BE2C (cell line): Measurements from ENCODE around the gene UBE2L5.

Source experiments
- DNase-seq: peaks from one replicate; pipeline ENCODE4 v3.0.0-alpha.2; 2020
- H3K27me3 ChIP-seq: fragments of 250-450 bp; sonication (Bioruptor Pico); 2 replicates; pipeline ENCODE4 v1.5.1; 2020; ENCODE audit warnings: mild to moderate bottlenecking
- H3K36me3 ChIP-seq: fragments of 250-450 bp; sonication (Bioruptor Pico); 2 replicates; pipeline ENCODE4 v1.5.1; 2020; ENCODE audit warnings: mild to moderate bottlenecking
- H3K4me1 ChIP-seq: fragments of 250-450 bp; sonication (Bioruptor Pico); 2 replicates; pipeline ENCODE4 v1.5.1; 2020
- H3K4me3 ChIP-seq: 2 replicates; pipeline ENCODE4 v1.5.1; 2011; ENCODE audit warnings: low read depth, low read length
- H3K9me3 ChIP-seq: fragments of 250-450 bp; sonication (Bioruptor Pico); 2 replicates; pipeline ENCODE4 v1.5.1; 2020
- TF ChIP-seq, protein P1 (sequence below): IDR thresholded peaks from 2 replicates; pipeline ENCODE4 v1.5.1; 2012; ENCODE audit warnings: mild to moderate bottlenecking, low read depth, low read length

Gene UBE2L5

DNA sequence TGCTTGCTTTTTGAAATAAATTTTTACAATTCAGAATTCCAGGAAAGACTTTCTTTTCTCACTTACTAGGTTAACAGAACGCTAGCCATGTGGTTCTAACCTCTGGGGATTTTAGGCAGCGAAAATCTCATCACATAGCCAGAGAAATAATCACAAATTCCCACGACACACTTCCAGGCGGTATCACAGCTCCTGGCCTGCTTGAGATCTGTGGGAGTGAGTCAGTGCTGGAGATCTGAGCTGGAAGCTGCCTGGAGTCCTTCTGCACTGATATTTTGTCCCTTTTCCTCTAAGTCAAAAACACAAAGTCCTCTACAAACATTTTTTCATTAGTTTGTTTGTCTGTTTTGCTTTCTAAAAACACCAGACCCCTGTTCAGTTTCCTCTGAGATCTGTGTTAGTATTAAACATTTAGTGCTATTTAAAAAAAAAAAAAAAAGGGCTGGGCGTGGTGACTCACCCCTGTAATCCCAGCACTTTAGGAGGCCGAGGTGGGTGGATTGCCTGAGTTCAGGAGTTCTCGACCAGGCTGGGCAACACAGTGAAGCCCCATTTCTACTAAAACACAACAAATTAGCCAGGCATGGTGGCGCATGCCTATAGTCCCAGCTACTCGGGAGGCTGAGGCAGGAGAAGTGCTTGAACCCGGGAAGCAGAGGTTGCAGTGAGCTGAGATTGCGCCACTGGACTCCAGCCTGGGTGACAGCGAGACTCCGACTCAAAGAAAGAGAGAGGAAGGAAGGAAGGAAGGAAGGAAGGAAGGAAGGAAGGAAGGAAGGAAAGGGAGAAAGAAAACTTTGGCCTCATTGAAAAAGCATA, 12.2 kb upstream of the UBE2L5 start:
- no peaks in the 10 kb centered on the region for H3K27me3 ChIP-seq
- DNase-seq, result no peak
- no peaks in the 10 kb centered on the region for H3K36me3 ChIP-seq
- H3K4me3 ChIP-seq, result no peak overlapping the region
- H3K9me3 ChIP-seq, result no peaks in the 10 kb centered on the region
- TF ChIP-seq, protein P1, sequence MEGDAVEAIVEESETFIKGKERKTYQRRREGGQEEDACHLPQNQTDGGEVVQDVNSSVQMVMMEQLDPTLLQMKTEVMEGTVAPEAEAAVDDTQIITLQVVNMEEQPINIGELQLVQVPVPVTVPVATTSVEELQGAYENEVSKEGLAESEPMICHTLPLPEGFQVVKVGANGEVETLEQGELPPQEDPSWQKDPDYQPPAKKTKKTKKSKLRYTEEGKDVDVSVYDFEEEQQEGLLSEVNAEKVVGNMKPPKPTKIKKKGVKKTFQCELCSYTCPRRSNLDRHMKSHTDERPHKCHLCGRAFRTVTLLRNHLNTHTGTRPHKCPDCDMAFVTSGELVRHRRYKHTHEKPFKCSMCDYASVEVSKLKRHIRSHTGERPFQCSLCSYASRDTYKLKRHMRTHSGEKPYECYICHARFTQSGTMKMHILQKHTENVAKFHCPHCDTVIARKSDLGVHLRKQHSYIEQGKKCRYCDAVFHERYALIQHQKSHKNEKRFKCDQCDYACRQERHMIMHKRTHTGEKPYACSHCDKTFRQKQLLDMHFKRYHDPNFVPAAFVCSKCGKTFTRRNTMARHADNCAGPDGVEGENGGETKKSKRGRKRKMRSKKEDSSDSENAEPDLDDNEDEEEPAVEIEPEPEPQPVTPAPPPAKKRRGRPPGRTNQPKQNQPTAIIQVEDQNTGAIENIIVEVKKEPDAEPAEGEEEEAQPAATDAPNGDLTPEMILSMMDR, result no peak
- H3K4me1 ChIP-seq, result peaks cover 5% of the 10 kb centered on the region

DNA sequence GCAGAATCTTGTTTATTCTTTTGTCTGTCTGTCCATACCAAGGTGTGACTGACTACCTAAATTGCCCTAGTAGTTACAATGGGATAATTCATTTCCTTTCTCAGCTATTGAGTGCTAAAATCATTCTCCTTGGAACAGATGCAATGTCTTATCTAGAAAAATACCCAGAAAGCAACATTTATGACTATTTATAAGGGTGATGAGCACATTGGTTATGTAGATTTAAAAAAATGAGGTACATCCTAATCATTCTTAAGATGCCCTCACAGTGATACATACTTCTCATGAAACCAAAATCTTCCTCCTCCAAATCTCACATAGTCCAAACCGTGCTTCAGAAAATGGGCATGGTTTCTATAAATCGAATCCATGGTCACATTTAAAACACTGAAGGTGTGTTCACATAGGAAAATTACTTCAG, 11.6 kb upstream of the UBE2L5 start:
- Histone ChIP-seq H3K4me3 (no peak overlapping the region), H3K36me3 (no peaks in the 10 kb centered on the region), H3K4me1 (peaks cover 5% of the 10 kb centered on the region), H3K9me3 (no peaks in the 10 kb centered on the region), H3K27me3 (no peaks in the 10 kb centered on the region)
- TF ChIP-seq, protein P1, result no peak
- DNase-seq, result no peak

DNA sequence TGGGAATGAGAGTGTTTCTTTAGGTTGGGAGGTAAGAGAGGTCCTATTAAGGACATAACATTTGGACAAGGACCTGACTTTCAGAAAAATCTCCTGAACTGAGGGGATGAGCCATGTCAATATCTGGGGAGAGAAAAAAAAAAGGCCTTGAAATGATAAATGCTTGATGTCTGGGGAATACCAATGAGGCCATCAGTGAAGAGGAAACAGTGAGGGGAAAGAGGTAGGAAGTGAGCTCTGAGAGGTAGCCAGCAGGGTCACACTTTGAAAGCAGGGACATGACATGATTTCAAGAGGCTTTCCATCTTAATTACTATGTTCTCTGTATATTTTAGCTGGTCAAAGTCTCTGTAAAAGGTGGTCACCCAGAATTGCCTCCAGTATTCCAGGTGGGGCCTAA, 9.9 kb upstream of the UBE2L5 start:
- Histone ChIP-seq H3K4me3 (no peak overlapping the region), H3K4me1 (peaks cover 5% of the 10 kb centered on the region)

DNA sequence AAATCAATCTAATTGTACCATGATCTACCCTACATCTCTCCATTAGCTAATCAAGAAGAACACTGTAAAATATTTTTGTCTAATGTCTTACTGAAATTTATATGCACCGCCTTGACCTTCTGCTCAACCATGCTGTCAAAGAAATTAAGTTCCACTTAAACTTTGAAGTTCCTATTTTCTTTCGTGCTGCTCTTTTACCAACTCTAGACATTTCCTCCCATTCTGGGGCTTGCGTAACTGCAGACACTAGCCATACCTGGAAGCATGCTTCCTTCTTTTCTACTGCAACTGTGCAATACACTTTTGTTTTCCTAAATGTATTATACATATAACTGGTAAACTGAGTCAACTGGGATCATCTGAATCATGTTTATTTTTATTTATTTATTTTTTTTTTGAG, 8.5 kb upstream of the UBE2L5 start:
- TF ChIP-seq, protein P1, result no peak
- Histone ChIP-seq H3K4me3 (no peak overlapping the region), H3K36me3 (no peaks in the 10 kb centered on the region), H3K9me3 (no peaks in the 10 kb centered on the region), H3K4me1 (peaks cover 1% of the 10 kb centered on the region), H3K27me3 (no peaks in the 10 kb centered on the region)
- DNase-seq, result no peak

More for the DNA sequence above, 9.9 kb upstream of the UBE2L5 start:
- TF ChIP-seq, protein P1, result no peak
- no peaks in the 10 kb centered on the region for H3K9me3 ChIP-seq
- no peaks in the 10 kb centered on the region for H3K36me3 ChIP-seq
- no peak for DNase-seq
- no peaks in the 10 kb centered on the region for H3K27me3 ChIP-seq

DNA sequence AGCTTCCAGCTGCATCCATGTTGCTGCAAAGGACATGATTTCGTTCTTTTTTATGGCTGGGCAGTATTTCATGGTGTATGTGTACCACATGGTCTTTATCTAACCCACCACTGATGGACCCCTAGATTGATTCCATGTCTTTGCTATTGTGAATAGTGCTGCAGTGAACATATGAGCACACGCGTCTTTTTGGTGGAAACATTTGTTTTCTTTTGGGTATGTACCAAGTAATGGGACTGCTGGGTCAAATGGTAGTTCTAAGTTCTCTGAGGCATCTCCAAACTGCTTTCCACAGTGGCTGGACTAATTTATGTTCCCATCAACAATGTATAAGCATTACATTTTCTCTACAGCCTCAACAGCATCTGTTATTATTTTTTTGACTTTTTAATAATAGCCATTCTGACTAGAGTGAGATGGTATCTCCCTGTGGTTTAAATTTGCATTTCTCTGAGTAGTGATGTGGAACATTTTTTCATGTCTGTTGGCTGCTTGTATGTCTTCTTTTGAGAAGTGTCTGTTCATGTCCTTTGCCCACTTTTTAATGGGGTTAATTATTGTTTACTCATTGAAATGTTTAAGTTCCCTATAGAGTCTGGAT, 6.8 kb upstream of the UBE2L5 start:
- Histone ChIP-seq H3K9me3 (no peaks in the 10 kb centered on the region), H3K4me1 (no peaks in the 10 kb centered on the region), H3K36me3 (no peaks in the 10 kb centered on the region), H3K4me3 (no peak overlapping the region), H3K27me3 (no peaks in the 10 kb centered on the region)
- TF ChIP-seq, protein P1, result no peak
- DNase-seq, result no peak

DNA sequence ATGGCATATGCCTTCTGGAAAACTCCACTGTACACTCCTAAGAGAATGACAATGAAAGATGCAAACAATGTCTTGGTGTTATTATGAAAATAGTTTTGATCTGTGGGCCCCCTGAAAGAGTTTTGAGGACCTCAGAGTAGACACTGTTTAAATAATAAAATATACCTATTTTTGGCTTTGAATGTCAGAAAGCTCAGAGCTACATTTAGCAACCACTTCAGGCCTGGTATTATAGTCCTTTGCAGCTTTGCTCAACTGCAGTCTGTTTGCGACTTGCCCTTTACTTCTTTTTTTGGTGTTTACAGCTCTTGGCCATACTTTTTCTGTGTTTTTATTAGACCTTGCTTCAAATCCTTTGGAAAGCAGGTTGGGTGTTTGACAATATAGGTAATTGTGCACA, 5.8 kb upstream of the UBE2L5 start:
- Histone ChIP-seq H3K4me3 (no peak overlapping the region), H3K4me1 (no peaks in the 10 kb centered on the region; the same call in 1 of the 2 replicates), H3K27me3 (no peaks in the 10 kb centered on the region), H3K9me3 (no peaks in the 10 kb centered on the region), H3K36me3 (no peaks in the 10 kb centered on the region)
- TF ChIP-seq, protein P1, result no peak
- DNase-seq, result no peak
